ENCODE data around the gene ZCCHC3.

Gene ZCCHC3

GRCh38 chr20:347640-348484 is 50.5 kb downstream of the ZCCHC3 start:
- peak; percentile 99 for DNase-seq

- no peak for DNase-seq
Measured at GRCh38 chr20:348972-349841, 51.8 kb downstream of the ZCCHC3 start.
